ENCODE results near the gene NPDC1.

GRCh38 chr9:137026828-137027227 is 19.1 kb downstream of the NPDC1 start:
- TF ChIP-seq CTCF (IDR thresholded peaks at IDR 0.05) (no peak), POLR2A (IDR thresholded peaks at IDR 0.05) (no peak), POLR2AphosphoS5 (IDR thresholded peaks at IDR 0.05) (no peak)

Data from sigmoid colon (tissue), 4 donors.